Activated CD4-positive, alpha-beta memory T cell treated with anti-CD3 and anti-CD28 coated beads, Interleukin-2, amount 10 ng/mL, durations not matched to agents 7 days and 5 days (primary cell): ENCODE results near the gene PRKN. TPM values are rescaled to one million over a fixed set of nuclear protein-coding genes. Genes with fewer than 3 reads are reported as not detected.

ENCODE experiments used
- CTCF ChIA-PET: fragments of 350-600 bp; sonication (Branson Sonifier 250); formaldehyde crosslinking; loops from one replicate; lab custom pipeline; 2021; ENCODE audit warnings: antibody characterized with exemption, inconsistent platforms; lab: Charles Lee
- POLR2A ChIA-PET: fragments of 350-600 bp; sonication (Branson Sonifier 250); formaldehyde crosslinking; loops from one replicate; lab custom pipeline; 2021; ENCODE audit warnings: antibody characterized with exemption; lab: Charles Lee
- DNase-seq: peaks from one replicate; pipeline ENCODE4 v3.0.0-alpha.2; 2020
- H3K27ac Mint-ChIP-seq: one replicate; pipeline ENCODE4 v1.8.0; 2021; ENCODE audit warnings: mild to moderate bottlenecking, mixed read lengths
- H3K27me3 Mint-ChIP-seq: one replicate; pipeline ENCODE4 v1.8.0; 2021; ENCODE audit warnings: mixed read lengths
- H3K36me3 Mint-ChIP-seq: one replicate; pipeline ENCODE4 v1.8.0; 2021; ENCODE audit warnings: low read depth, mixed read lengths
- H3K4me1 Mint-ChIP-seq: one replicate; pipeline ENCODE4 v1.8.0; 2021; ENCODE audit warnings: mixed read lengths
- H3K4me3 Mint-ChIP-seq: one replicate; pipeline ENCODE4 v1.8.0; 2021; ENCODE audit warnings: mild to moderate bottlenecking, mixed read lengths
- H3K9me3 Mint-ChIP-seq: one replicate; pipeline ENCODE4 v1.8.0; 2021; ENCODE audit warnings: mixed read lengths
- total RNA-seq, 2 experiments: library from RNA; stranded (reverse); gene quantifications; one replicate each; pipeline ENCODE4 v1.2.3, GENCODE V29; 2021

The PRKN gene
- total RNA-seq, 2 experiments from 2014 or later = 0.13 to 0.43 TPM

- H3K36me3 Mint-ChIP-seq = no peaks in the 10 kb centered on the region
- H3K4me3 Mint-ChIP-seq = no peak overlapping the region
- H3K27me3 Mint-ChIP-seq = no peaks in the 10 kb centered on the region
- POLR2A ChIA-PET = no interaction called here
- H3K4me1 Mint-ChIP-seq = no peaks in the 10 kb centered on the region
- no peaks in the 10 kb centered on the region for H3K9me3 Mint-ChIP-seq
- no peak for DNase-seq
- CTCF ChIA-PET = no interaction called here
- H3K27ac Mint-ChIP-seq = no peak overlapping the region
Observed at GRCh38 chr6:161850562-161850961, 877.0 kb downstream of the PRKN start.

GRCh38 chr6:161847628-161848027, 879.9 kb downstream of the PRKN start:
- H3K4me3 Mint-ChIP-seq = no peak overlapping the region
- no peak overlapping the region for H3K27ac Mint-ChIP-seq
- CTCF ChIA-PET = no interaction called here
- POLR2A ChIA-PET = no interaction called here
- H3K4me1 Mint-ChIP-seq = no peaks in the 10 kb centered on the region
- no peaks in the 10 kb centered on the region for H3K36me3 Mint-ChIP-seq
- H3K27me3 Mint-ChIP-seq = no peaks in the 10 kb centered on the region
- no peak for DNase-seq
- H3K9me3 Mint-ChIP-seq = no peaks in the 10 kb centered on the region

DNA sequence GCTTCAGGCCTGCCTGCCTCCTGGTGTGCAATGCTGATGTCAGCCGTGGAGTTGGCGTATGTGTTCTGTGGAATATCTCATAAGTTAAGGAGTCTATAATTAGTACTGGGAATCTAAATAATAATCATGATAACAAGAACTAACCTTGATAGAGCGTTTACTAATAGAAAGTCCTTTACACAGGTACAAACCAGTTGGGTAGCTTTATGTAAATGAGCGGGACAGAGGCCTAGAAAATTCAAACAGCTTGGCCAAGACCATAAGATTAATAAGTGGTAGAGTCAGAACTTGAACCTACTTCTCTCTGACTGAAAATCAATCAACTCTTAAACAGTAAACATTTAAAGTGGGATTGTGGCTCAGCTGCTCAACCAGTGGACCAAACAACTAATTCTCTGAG, 882.8 kb downstream of the PRKN start:
- H3K36me3 Mint-ChIP-seq = no peaks in the 10 kb centered on the region

GRCh38 chr6:161843066-161843465, 884.5 kb downstream of the PRKN start:
- no peaks in the 10 kb centered on the region for H3K9me3 Mint-ChIP-seq
- no peak overlapping the region for H3K27ac Mint-ChIP-seq
- H3K4me1 Mint-ChIP-seq = no peaks in the 10 kb centered on the region
- no peak overlapping the region for H3K4me3 Mint-ChIP-seq
- ChIA-PET POLR2A (no interaction called here), CTCF (no interaction called here)
- H3K27me3 Mint-ChIP-seq = no peaks in the 10 kb centered on the region
- no peak for DNase-seq
- H3K36me3 Mint-ChIP-seq = no peaks in the 10 kb centered on the region

More for the DNA sequence above, 882.8 kb downstream of the PRKN start:
- DNase-seq = no peak
- Mint-ChIP-seq H3K9me3 (no peaks in the 10 kb centered on the region), H3K4me1 (no peaks in the 10 kb centered on the region), H3K27me3 (no peaks in the 10 kb centered on the region), H3K4me3 (no peak overlapping the region), H3K27ac (no peak overlapping the region)
- ChIA-PET POLR2A (no interaction called here), CTCF (interaction anchor here (0.6 kb wide), 1 partner anchor 88 kb away, joined by 3 read pairs; no protein-coding TSS in a partner anchor)

DNA sequence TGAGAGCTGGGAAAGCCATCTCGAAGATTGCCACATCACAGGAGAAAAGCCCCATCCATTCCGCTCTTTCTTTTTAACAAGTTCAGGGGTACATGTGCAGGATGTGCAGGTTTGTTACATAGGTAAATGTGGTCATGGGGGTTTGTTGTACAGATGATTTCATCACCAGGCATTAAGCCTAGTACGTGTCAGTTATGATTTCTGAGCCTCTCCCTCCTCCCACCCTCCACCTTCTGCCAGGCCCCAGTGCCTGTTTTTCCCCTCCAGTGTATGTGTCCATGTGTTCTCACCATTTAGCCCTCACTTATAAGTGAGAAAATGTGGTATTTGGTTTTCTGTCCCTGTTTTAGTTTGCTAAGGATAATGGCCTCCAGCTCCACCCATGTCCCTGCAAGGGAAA, 887.2 kb downstream of the PRKN start:
- ChIA-PET CTCF (no interaction called here), POLR2A (no interaction called here)
- H3K4me1 Mint-ChIP-seq = no peaks in the 10 kb centered on the region
- no peak overlapping the region for H3K4me3 Mint-ChIP-seq
- DNase-seq = no peak
- no peak overlapping the region for H3K27ac Mint-ChIP-seq
- H3K9me3 Mint-ChIP-seq = no peaks in the 10 kb centered on the region
- H3K27me3 Mint-ChIP-seq = no peaks in the 10 kb centered on the region
- no peaks in the 10 kb centered on the region for H3K36me3 Mint-ChIP-seq

- H3K9me3 Mint-ChIP-seq = no peaks in the 10 kb centered on the region
- no peak overlapping the region for H3K27ac Mint-ChIP-seq
- CTCF ChIA-PET = no interaction called here
- DNase-seq = no peak
- POLR2A ChIA-PET = no interaction called here
- H3K27me3 Mint-ChIP-seq = no peaks in the 10 kb centered on the region
- H3K36me3 Mint-ChIP-seq = no peaks in the 10 kb centered on the region
- no peaks in the 10 kb centered on the region for H3K4me1 Mint-ChIP-seq
- no peak overlapping the region for H3K4me3 Mint-ChIP-seq
Observed at GRCh38 chr6:161838306-161839035, 889.1 kb downstream of the PRKN start.

DNA sequence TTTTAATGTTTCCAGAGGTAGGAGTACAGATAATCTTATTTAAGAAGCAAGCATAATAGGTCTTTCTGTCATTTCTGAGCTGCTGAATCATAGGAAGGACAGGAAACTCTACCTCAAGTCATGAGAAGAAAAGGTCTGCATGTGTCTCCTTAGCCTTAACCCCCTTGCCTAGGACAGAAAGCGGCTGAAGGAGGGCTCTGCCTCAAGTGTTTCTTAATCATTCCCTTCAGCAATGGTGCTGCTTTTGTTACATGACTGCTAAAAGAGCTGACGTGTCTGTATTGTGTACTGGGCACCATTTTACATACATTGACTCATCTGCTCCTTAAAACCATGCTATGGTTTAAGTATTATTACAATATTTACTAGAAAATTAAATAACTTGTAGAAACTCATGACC, 889.7 kb downstream of the PRKN start:
- ChIA-PET POLR2A (no interaction called here), CTCF (no interaction called here)
- no peak overlapping the region for H3K27ac Mint-ChIP-seq
- no peaks in the 10 kb centered on the region for H3K4me1 Mint-ChIP-seq
- no peaks in the 10 kb centered on the region for H3K9me3 Mint-ChIP-seq
- no peaks in the 10 kb centered on the region for H3K36me3 Mint-ChIP-seq
- no peaks in the 10 kb centered on the region for H3K27me3 Mint-ChIP-seq
- DNase-seq = no peak
- no peak overlapping the region for H3K4me3 Mint-ChIP-seq

DNA sequence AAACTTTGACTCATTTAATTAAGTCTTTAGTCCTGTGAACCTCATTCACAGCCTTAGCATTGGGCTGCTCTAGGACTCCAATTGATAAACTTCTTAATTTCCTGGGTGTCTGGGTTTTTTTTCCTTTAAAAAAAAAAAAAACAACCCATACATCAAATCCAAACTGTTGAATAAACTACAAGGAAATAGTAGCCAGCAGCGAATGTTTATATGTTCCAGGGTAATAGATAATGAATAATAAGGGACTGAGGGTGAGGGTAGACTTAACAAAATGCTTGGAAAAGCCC, 890.2 kb downstream of the PRKN start:
- Mint-ChIP-seq H3K36me3 (no peaks in the 10 kb centered on the region), H3K4me3 (no peak overlapping the region), H3K27ac (no peak overlapping the region), H3K4me1 (no peaks in the 10 kb centered on the region), H3K27me3 (no peaks in the 10 kb centered on the region), H3K9me3 (no peaks in the 10 kb centered on the region)
- ChIA-PET CTCF (no interaction called here), POLR2A (no interaction called here)
- no peak for DNase-seq

DNA sequence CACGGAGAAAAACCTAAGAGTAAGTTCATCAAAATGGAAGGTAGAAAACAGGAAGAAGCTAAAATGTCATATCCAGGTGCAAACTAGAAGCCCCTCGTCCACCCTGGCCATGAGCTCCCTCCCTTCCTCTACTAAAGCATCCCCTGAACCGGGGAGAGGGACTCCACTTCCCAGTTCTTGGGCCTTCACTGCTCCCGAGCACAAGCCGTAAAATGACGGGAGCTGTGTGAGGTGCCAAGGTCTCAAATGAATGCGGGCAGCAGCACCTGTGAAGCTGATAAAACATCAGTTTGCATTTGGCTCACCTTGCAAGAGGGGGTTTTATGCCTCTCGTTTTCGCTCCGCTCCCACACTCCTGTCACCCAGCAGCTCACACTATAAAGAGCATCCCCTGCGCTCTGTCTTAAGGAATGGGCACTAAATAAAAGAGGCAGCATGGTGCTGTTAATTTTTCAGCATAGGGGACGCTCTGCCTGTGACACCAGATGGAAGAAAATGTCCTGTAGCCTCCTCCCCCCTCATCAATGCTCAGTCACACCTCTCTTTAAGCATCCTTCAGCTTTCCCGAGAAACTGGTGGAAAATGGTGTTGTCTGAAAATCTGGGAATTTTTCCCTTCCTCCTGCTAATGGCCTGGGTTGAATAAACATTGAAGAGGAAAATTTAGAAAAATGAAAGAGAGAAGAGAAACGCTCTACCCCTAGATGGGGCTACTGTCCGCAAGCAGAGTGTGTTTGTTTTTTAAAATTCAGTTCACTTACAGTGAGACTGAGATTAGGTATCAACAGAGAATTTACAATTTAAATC, 890.7 kb downstream of the PRKN start:
- no peaks in the 10 kb centered on the region for H3K9me3 Mint-ChIP-seq
- no peaks in the 10 kb centered on the region for H3K36me3 Mint-ChIP-seq
- H3K4me3 Mint-ChIP-seq = no peak overlapping the region
- DNase-seq = no peak
- no peaks in the 10 kb centered on the region for H3K4me1 Mint-ChIP-seq
- ChIA-PET CTCF (no interaction called here), POLR2A (no interaction called here)
- no peaks in the 10 kb centered on the region for H3K27me3 Mint-ChIP-seq
- no peak overlapping the region for H3K27ac Mint-ChIP-seq

DNA sequence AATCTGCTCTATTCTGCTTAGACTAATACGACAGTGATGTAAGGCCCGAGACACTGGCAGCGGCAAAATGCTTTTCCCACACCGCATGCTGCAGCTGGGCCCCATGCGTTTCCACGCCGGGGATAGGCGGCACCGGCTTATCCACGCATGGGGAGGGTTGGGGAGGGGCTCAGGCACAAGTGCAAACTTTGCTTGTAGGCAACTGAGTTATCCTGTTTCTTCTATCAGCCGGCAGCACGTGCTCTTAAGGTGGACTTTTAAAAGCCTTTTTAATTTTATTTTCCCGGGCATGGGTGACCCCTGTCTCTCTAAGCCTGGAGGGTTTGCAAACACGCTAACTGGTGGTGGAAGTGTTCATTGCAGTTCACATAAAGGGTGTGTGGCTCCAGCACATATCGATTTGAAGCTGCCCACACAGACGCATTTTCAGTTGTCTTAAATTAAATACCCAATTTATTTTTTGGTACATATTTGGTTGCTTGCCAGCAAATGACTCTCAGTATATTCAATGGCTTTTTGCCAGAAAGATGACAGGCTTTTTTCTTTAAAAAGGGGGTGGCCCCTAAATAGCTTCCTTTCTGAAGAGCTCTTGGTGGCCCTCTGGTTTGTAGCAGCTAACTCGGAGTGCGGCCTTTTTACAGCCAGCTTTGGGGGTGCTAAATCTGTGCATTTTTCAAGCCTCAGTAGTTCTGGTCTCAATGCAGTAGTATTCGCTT, 891.9 kb downstream of the PRKN start:
- no peaks in the 10 kb centered on the region for H3K36me3 Mint-ChIP-seq
- H3K9me3 Mint-ChIP-seq = no peaks in the 10 kb centered on the region
- H3K4me3 Mint-ChIP-seq = no peak overlapping the region
- no peak overlapping the region for H3K27ac Mint-ChIP-seq
- no peaks in the 10 kb centered on the region for H3K27me3 Mint-ChIP-seq
- CTCF ChIA-PET = no interaction called here
- H3K4me1 Mint-ChIP-seq = no peaks in the 10 kb centered on the region
- POLR2A ChIA-PET = no interaction called here
- no peak for DNase-seq

DNA sequence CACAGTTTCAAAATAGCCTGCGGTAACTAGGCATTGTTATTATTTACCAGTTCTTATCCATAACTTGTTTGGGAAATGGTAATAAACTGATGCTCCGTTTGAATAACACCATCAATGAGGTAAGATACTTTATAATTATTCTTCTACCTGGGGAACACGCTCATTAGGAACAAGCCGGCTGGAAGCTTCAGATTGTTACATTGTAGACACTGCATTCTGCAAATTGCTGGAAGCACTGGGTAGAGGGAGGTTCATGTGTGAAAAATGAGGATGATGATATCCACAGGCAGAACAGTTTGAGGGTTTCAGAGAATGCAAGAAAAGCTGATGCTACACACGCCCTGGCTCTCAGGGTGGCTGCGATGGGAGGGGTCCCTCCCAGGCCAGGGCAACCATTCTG, 893.1 kb downstream of the PRKN start:
- POLR2A ChIA-PET = no interaction called here
- DNase-seq = no peak

DNA sequence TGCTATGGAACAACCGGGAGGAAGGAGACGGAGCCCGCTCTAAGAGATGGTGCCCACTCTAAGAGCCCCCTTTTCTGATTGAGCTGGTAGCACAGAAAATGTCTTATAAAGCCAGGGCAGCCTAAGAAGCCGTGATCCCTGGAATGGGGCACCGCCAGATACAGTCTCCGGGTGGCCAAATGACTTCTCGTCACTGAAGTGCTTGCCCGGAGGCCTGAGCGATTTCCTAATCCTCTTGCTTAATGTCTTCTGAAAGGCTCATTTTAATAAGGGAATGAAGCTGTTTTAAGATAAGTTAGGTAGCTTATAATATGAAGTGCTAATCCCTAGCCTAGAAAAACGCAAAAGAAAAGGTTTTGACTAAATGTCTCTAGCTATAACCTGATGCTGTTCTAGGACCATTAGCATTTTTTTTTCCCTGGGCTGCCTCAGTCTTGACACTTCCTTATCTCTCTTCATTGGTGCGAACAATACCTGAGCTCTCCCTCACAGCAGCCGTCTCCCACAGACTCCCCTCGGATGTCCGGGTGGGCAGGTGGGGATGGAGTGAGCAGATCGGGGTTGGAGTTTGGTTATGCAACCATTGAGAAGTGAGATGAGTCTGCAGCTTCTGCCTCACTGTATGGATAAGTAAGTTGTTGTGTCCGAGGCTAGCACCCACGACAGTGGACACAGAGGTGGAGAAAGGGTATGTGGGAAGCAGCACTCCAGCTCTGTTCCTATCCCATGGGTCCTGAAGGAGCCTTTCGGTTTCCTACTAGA, 894.3 kb downstream of the PRKN start:
- no peaks in the 10 kb centered on the region for H3K27me3 Mint-ChIP-seq
- ChIA-PET CTCF (no interaction called here), POLR2A (no interaction called here)
- no peaks in the 10 kb centered on the region for H3K9me3 Mint-ChIP-seq
- no peak overlapping the region for H3K27ac Mint-ChIP-seq
- no peaks in the 10 kb centered on the region for H3K4me1 Mint-ChIP-seq
- no peaks in the 10 kb centered on the region for H3K36me3 Mint-ChIP-seq
- no peak for DNase-seq
- H3K4me3 Mint-ChIP-seq = no peak overlapping the region

More for the DNA sequence above, 893.1 kb downstream of the PRKN start:
- CTCF ChIA-PET = no interaction called here
- Mint-ChIP-seq H3K9me3 (no peaks in the 10 kb centered on the region), H3K4me3 (no peak overlapping the region), H3K36me3 (no peaks in the 10 kb centered on the region), H3K27ac (no peak overlapping the region), H3K4me1 (no peaks in the 10 kb centered on the region), H3K27me3 (no peaks in the 10 kb centered on the region)

- H3K27me3 Mint-ChIP-seq = no peaks in the 10 kb centered on the region
- H3K27ac Mint-ChIP-seq = no peak overlapping the region
- CTCF ChIA-PET = no interaction called here
- no peaks in the 10 kb centered on the region for H3K4me1 Mint-ChIP-seq
- H3K4me3 Mint-ChIP-seq = no peak overlapping the region
- no peaks in the 10 kb centered on the region for H3K36me3 Mint-ChIP-seq
- no peak for DNase-seq
- POLR2A ChIA-PET = no interaction called here
- no peaks in the 10 kb centered on the region for H3K9me3 Mint-ChIP-seq
Observed at GRCh38 chr6:161832622-161833021, 894.9 kb downstream of the PRKN start.
